Activated naive CD8-positive, alpha-beta T cell treated with anti-CD3 and anti-CD28 coated beads for 36 hours (primary cell): ENCODE data around the gene LETMD1. TPM values are rescaled to one million over a fixed set of nuclear protein-coding genes. Genes with fewer than 3 reads are reported as not detected.
"Not testable (repeated sequence)": the region's sequence is repeated elsewhere in the genome, so short reads cannot be mapped to it uniquely, and the experiment has no call there.

ENCODE experiments used
- DNase-seq: peaks from one replicate; pipeline ENCODE4 v3.0.0; 2021
- H3K27ac Mint-ChIP-seq: one replicate; pipeline ENCODE4 v1.8.0; 2022; ENCODE audit warnings: mild to moderate bottlenecking, moderate library complexity, mixed read lengths
- H3K27me3 Mint-ChIP-seq: one replicate; pipeline ENCODE4 v1.8.0; 2022; ENCODE audit warnings: mild to moderate bottlenecking, mixed read lengths
- H3K36me3 Mint-ChIP-seq: one replicate; pipeline ENCODE4 v1.8.0; 2021; ENCODE audit warnings: mild to moderate bottlenecking, mixed read lengths
- H3K4me1 Mint-ChIP-seq: one replicate; pipeline ENCODE4 v1.8.0; 2021; ENCODE audit warnings: mixed read lengths
- H3K4me3 Mint-ChIP-seq: one replicate; pipeline ENCODE4 v1.8.0; 2022; ENCODE audit warnings: mild to moderate bottlenecking, moderate library complexity, mixed read lengths
- H3K9me3 Mint-ChIP-seq: one replicate; pipeline ENCODE4 v1.8.0; 2022; ENCODE audit warnings: mixed read lengths
- total RNA-seq, 2 experiments: library from RNA; stranded (reverse); gene quantifications; one replicate each; pipeline ENCODE4 v1.2.3, GENCODE V29; 2021

The LETMD1 gene
- total RNA-seq, 2 experiments from 2014 or later = 67.2 to 69.4 TPM

- Mint-ChIP-seq H3K4me3 (no peak overlapping the region), H3K36me3 (peaks cover 31% of the 10 kb centered on the region), H3K9me3 (no peaks in the 10 kb centered on the region), H3K27me3 (no peaks in the 10 kb centered on the region), H3K27ac (peak overlapping the region; percentile 1), H3K4me1 (peaks cover 23% of the 10 kb centered on the region)
- no peak for DNase-seq
These were observed 3.7 kb downstream of the LETMD1 start for GRCh38 chr12:51051787-51052186.

GRCh38 chr12:51055060-51055459 is 6.9 kb downstream of the LETMD1 start:
- H3K27ac Mint-ChIP-seq = no peak overlapping the region
- no peak for DNase-seq
- H3K27me3 Mint-ChIP-seq = no peaks in the 10 kb centered on the region
- H3K9me3 Mint-ChIP-seq = no peaks in the 10 kb centered on the region
- peaks cover 6% of the 10 kb centered on the region for H3K4me1 Mint-ChIP-seq
- peaks cover 21% of the 10 kb centered on the region for H3K36me3 Mint-ChIP-seq
- no peak overlapping the region for H3K4me3 Mint-ChIP-seq

- peaks cover 21% of the 10 kb centered on the region for H3K36me3 Mint-ChIP-seq
- no peak for DNase-seq
- peaks cover 4% of the 10 kb centered on the region for H3K4me1 Mint-ChIP-seq
- H3K9me3 Mint-ChIP-seq = no peaks in the 10 kb centered on the region
- H3K27me3 Mint-ChIP-seq = no peaks in the 10 kb centered on the region
- no peak overlapping the region for H3K4me3 Mint-ChIP-seq
- peak overlapping the region; percentile 28 for H3K27ac Mint-ChIP-seq
These were observed 8.1 kb downstream of the LETMD1 start for GRCh38 chr12:51056242-51056641.

GRCh38 chr12:51059086-51059485 is 11.0 kb downstream of the LETMD1 start:
- H3K36me3 Mint-ChIP-seq = peaks cover 14% of the 10 kb centered on the region
- no peak overlapping the region for H3K4me3 Mint-ChIP-seq
- no peak overlapping the region for H3K27ac Mint-ChIP-seq
- H3K27me3 Mint-ChIP-seq = no peaks in the 10 kb centered on the region
- no peaks in the 10 kb centered on the region for H3K9me3 Mint-ChIP-seq
- H3K4me1 Mint-ChIP-seq = no peaks in the 10 kb centered on the region
- no peak for DNase-seq

- DNase-seq = no peak
- peaks cover 5% of the 10 kb centered on the region for H3K4me1 Mint-ChIP-seq
- peaks cover 4% of the 10 kb centered on the region for H3K36me3 Mint-ChIP-seq
- peak overlapping the region; percentile 11 for H3K27ac Mint-ChIP-seq
- no peaks in the 10 kb centered on the region for H3K9me3 Mint-ChIP-seq
- no peak overlapping the region for H3K4me3 Mint-ChIP-seq
- no peaks in the 10 kb centered on the region for H3K27me3 Mint-ChIP-seq
These were observed 14.7 kb downstream of the LETMD1 start for GRCh38 chr12:51062631-51063397.

- Mint-ChIP-seq H3K27me3 (no peaks in the 10 kb centered on the region), H3K27ac (no peak overlapping the region), H3K4me1 (peaks cover 6% of the 10 kb centered on the region), H3K36me3 (no peaks in the 10 kb centered on the region), H3K4me3 (no peak overlapping the region), H3K9me3 (no peaks in the 10 kb centered on the region)
- DNase-seq = no peak
These were observed 17.4 kb downstream of the LETMD1 start for GRCh38 chr12:51065530-51065929.

- no peak overlapping the region for H3K4me3 Mint-ChIP-seq
- peaks cover 6% of the 10 kb centered on the region for H3K4me1 Mint-ChIP-seq
- no peak overlapping the region for H3K27ac Mint-ChIP-seq
- peaks cover 3% of the 10 kb centered on the region for H3K36me3 Mint-ChIP-seq
- H3K27me3 Mint-ChIP-seq = no peaks in the 10 kb centered on the region
- no peaks in the 10 kb centered on the region for H3K9me3 Mint-ChIP-seq
- no peak for DNase-seq
These were observed 19.1 kb downstream of the LETMD1 start for GRCh38 chr12:51067229-51067628.

- DNase-seq = no peak
- Mint-ChIP-seq H3K9me3 (no peaks in the 10 kb centered on the region), H3K4me1 (peaks cover 6% of the 10 kb centered on the region), H3K4me3 (no peak overlapping the region), H3K27ac (no peak overlapping the region), H3K27me3 (no peaks in the 10 kb centered on the region), H3K36me3 (peaks cover 3% of the 10 kb centered on the region)
These were observed 19.6 kb downstream of the LETMD1 start for GRCh38 chr12:51067771-51068170.

GRCh38 chr12:51070004-51070403 is 21.9 kb downstream of the LETMD1 start:
- peak overlapping the region; percentile 0 for H3K27ac Mint-ChIP-seq
- no peak for DNase-seq
- H3K27me3 Mint-ChIP-seq = no peaks in the 10 kb centered on the region
- H3K4me1 Mint-ChIP-seq = peaks cover 6% of the 10 kb centered on the region
- no peak overlapping the region for H3K4me3 Mint-ChIP-seq
- H3K36me3 Mint-ChIP-seq = peaks cover 3% of the 10 kb centered on the region
- no peaks in the 10 kb centered on the region for H3K9me3 Mint-ChIP-seq

GRCh38 chr12:51071663-51072062 is 23.5 kb downstream of the LETMD1 start:
- no peak overlapping the region for H3K4me3 Mint-ChIP-seq
- H3K36me3 Mint-ChIP-seq = peaks cover 3% of the 10 kb centered on the region
- no peaks in the 10 kb centered on the region for H3K27me3 Mint-ChIP-seq
- no peaks in the 10 kb centered on the region for H3K9me3 Mint-ChIP-seq
- peaks cover 13% of the 10 kb centered on the region for H3K4me1 Mint-ChIP-seq
- no peak overlapping the region for H3K27ac Mint-ChIP-seq
- no peak for DNase-seq

GRCh38 chr12:51075390-51075789 is 27.3 kb downstream of the LETMD1 start:
- DNase-seq = no peak
- H3K4me3 Mint-ChIP-seq = no peak overlapping the region
- H3K4me1 Mint-ChIP-seq = peaks cover 17% of the 10 kb centered on the region
- peaks cover 1% of the 10 kb centered on the region for H3K9me3 Mint-ChIP-seq
- peaks cover 12% of the 10 kb centered on the region for H3K36me3 Mint-ChIP-seq
- H3K27me3 Mint-ChIP-seq = no peaks in the 10 kb centered on the region
- no peak overlapping the region for H3K27ac Mint-ChIP-seq

- no peak for DNase-seq
- H3K4me1 Mint-ChIP-seq = peaks cover 20% of the 10 kb centered on the region
- H3K9me3 Mint-ChIP-seq = peaks cover 1% of the 10 kb centered on the region
- peaks cover 12% of the 10 kb centered on the region for H3K36me3 Mint-ChIP-seq
- no peaks in the 10 kb centered on the region for H3K27me3 Mint-ChIP-seq
- no peak overlapping the region for H3K27ac Mint-ChIP-seq
- no peak overlapping the region for H3K4me3 Mint-ChIP-seq
These were observed 28.3 kb downstream of the LETMD1 start for GRCh38 chr12:51076236-51076930.

- no peak overlapping the region for H3K4me3 Mint-ChIP-seq
- H3K4me1 Mint-ChIP-seq = peaks cover 36% of the 10 kb centered on the region
- no peak for DNase-seq
- H3K36me3 Mint-ChIP-seq = peaks cover 14% of the 10 kb centered on the region
- H3K27me3 Mint-ChIP-seq = no peaks in the 10 kb centered on the region
- H3K27ac Mint-ChIP-seq = no peak overlapping the region
- H3K9me3 Mint-ChIP-seq = peaks cover 1% of the 10 kb centered on the region
These were observed 29.8 kb downstream of the LETMD1 start for GRCh38 chr12:51077930-51078329.

GRCh38 chr12:51078346-51078745 is 30.2 kb downstream of the LETMD1 start:
- peaks cover 14% of the 10 kb centered on the region for H3K36me3 Mint-ChIP-seq
- H3K4me1 Mint-ChIP-seq = peaks cover 36% of the 10 kb centered on the region
- not testable (repeated sequence) for H3K9me3 Mint-ChIP-seq, DNase-seq, H3K27me3 Mint-ChIP-seq, H3K4me3 Mint-ChIP-seq, H3K27ac Mint-ChIP-seq

- not testable (repeated sequence) for H3K27me3 Mint-ChIP-seq, H3K9me3 Mint-ChIP-seq, H3K27ac Mint-ChIP-seq, DNase-seq, H3K4me3 Mint-ChIP-seq
- Mint-ChIP-seq H3K36me3 (peaks cover 14% of the 10 kb centered on the region), H3K4me1 (peaks cover 38% of the 10 kb centered on the region)
These were observed 30.7 kb downstream of the LETMD1 start for GRCh38 chr12:51078866-51079265.

- Mint-ChIP-seq H3K27me3 (no peaks in the 10 kb centered on the region), H3K27ac (no peak overlapping the region), H3K4me3 (no peak overlapping the region), H3K36me3 (peaks cover 14% of the 10 kb centered on the region), H3K4me1 (peaks cover 38% of the 10 kb centered on the region), H3K9me3 (peaks cover 1% of the 10 kb centered on the region)
- no peak for DNase-seq
These were observed 32.0 kb downstream of the LETMD1 start for GRCh38 chr12:51080136-51080535.
